DND-41 (cell line): ENCODE data around the gene SIRPG.

Experiments used
- EZH2 ChIP-seq: IDR thresholded peaks from 3 replicates; pipeline ENCODE4 v1.6.1; 2012; ENCODE audit warnings: borderline replicate concordance, low read depth, mild to moderate bottlenecking, moderate library complexity, low read length, inconsistent platforms; ENCODE audit not compliant: severe bottlenecking
- TF ChIP-seq, protein P1 (sequence below): IDR thresholded peaks from 2 replicates; pipeline ENCODE4 v1.5.1; 2012; ENCODE audit warnings: borderline replicate concordance, low read length, moderate library complexity, mild to moderate bottlenecking; ENCODE audit not compliant: poor library complexity, severe bottlenecking; ENCODE audit errors: extremely low read depth

DNA sequence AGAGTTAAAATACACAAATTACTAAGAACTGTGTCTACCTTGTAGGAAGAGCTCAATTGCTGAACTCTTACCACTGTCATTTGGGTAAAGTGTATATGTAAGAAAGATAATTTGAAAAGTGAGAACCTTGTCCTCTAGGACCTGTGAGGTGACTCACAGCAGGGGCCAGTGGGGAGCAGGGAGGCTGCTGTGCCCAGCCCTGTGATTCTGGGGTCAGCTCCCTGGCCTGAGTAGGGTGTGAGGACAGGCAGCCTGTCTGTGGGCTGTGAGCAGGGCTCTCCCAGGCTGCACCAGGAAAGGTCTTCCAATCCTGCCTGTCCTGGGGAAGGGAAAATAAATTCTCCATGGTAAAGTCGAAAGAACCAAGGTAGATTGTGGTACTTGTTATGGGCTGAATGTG is 27.3 kb upstream of the SIRPG start:
- TF ChIP-seq, protein P1, sequence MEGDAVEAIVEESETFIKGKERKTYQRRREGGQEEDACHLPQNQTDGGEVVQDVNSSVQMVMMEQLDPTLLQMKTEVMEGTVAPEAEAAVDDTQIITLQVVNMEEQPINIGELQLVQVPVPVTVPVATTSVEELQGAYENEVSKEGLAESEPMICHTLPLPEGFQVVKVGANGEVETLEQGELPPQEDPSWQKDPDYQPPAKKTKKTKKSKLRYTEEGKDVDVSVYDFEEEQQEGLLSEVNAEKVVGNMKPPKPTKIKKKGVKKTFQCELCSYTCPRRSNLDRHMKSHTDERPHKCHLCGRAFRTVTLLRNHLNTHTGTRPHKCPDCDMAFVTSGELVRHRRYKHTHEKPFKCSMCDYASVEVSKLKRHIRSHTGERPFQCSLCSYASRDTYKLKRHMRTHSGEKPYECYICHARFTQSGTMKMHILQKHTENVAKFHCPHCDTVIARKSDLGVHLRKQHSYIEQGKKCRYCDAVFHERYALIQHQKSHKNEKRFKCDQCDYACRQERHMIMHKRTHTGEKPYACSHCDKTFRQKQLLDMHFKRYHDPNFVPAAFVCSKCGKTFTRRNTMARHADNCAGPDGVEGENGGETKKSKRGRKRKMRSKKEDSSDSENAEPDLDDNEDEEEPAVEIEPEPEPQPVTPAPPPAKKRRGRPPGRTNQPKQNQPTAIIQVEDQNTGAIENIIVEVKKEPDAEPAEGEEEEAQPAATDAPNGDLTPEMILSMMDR = no peak
- no peak for TF ChIP-seq EZH2
